A549 (cell line): ENCODE data around the gene RGL1. TPM values are rescaled to one million over a fixed set of nuclear protein-coding genes. Genes with fewer than 3 reads are reported as not detected.

ENCODE experiments used
- ATAC-seq, 2 experiments: fragments of 200-7000 bp in 1 of 2; fragments of >200 bp in 1 of 2; cut with Nextera tagmentation in 1 of 2; cut with Tn5 transposase in 1 of 2; 3 replicates each; pipeline versions ENCODE4 v1.8.0 to v1.9.1; 2018 to 2020; ENCODE audit warnings: mild to moderate bottlenecking in 1 of 2, moderate library complexity in 1 of 2
- CTCF ChIA-PET: fragments of 300-600 bp; sonication (Branson Sonifier 250); formaldehyde crosslinking; extraction: SDS; loops from one replicate; lab custom pipeline; 2021; ENCODE audit warnings: antibody characterized with exemption, inconsistent platforms; lab: Yijun Ruan, JAX
- POLR2A ChIA-PET: fragments of 350-600 bp; formaldehyde crosslinking; extraction: SDS; loops from one replicate; lab custom pipeline; 2021; ENCODE audit warnings: antibody characterized with exemption, inconsistent platforms; lab: Yijun Ruan, JAX
- DNase-seq, 2 experiments: peaks; one replicate each; pipeline versions ENCODE4 v3.0.0 to v3.0.0-alpha.2; 2011 to 2016; ENCODE audit warnings: low read depth in 1 of 2, low spot score in 1 of 2
- FAIRE-seq: peaks from 2 replicates; lab custom pipeline; 2011; peaks lifted over from hg19 to GRCh38; lab: Jason Lieb, UNC
- H3K27ac ChIP-seq, 2 experiments: fragments of >200 bp; sonication (Bioruptor Twin); formaldehyde crosslinking; 3 replicates each; pipeline ENCODE4 v1.5.1; 2016 to 2017
- H3K4me1 ChIP-seq: fragments of >200 bp; sonication (Bioruptor Twin); formaldehyde crosslinking; 3 replicates; pipeline ENCODE4 v1.6.1; 2016
- H3K4me2 ChIP-seq: fragments of >200 bp; sonication (Bioruptor Twin); formaldehyde crosslinking; 3 replicates; pipeline ENCODE4 v1.6.1; 2016
- H3K4me3 ChIP-seq: fragments of >200 bp; sonication (Bioruptor Twin); formaldehyde crosslinking; 3 replicates; pipeline ENCODE4 v1.5.1; 2016
- H3K9me3 ChIP-seq: fragments of >200 bp; sonication (Bioruptor Twin); formaldehyde crosslinking; 3 replicates; pipeline ENCODE4 v1.6.1; 2016
- BHLHE40 ChIP-seq: IDR thresholded peaks from 2 replicates; pipeline ENCODE4 v1.6.1; 2012; ENCODE audit warnings: low read depth, low read length, inconsistent platforms
- CEBPB ChIP-seq, 2 experiments: fragments of >200 bp in 1 of 2; sonication (Bioruptor Twin) in 1 of 2; formaldehyde crosslinking in 1 of 2; IDR thresholded peaks; 2 replicates each; pipeline ENCODE4 v1.6.1; 2012 to 2016
- CHD2 ChIP-seq: fragments of 150-350 bp; IDR thresholded peaks from 2 replicates; pipeline ENCODE4 v1.6.1; 2014; ENCODE audit warnings: low read length; ENCODE audit not compliant: partially characterized antibody
- EHMT2 ChIP-seq: fragments of 200-600 bp; sonication (generic); IDR thresholded peaks from 2 replicates; pipeline ENCODE4 v1.6.1; 2016; ENCODE audit warnings: antibody characterized with exemption, low read depth, mild to moderate bottlenecking, moderate library complexity
- ELK1 ChIP-seq: fragments of 150-350 bp; IDR thresholded peaks from 2 replicates; pipeline ENCODE4 v1.6.1; 2014; ENCODE audit warnings: low read depth, mild to moderate bottlenecking, low read length
- FOSB ChIP-seq: fragments of 250-450 bp; sonication (Bioruptor Pico); IDR thresholded peaks from 2 replicates; pipeline ENCODE4 v1.5.0; 2020; ENCODE audit warnings: mild to moderate bottlenecking, moderate library complexity
- FOXS1 ChIP-seq: fragments of 250-450 bp; sonication (Bioruptor Pico); IDR thresholded peaks from 2 replicates; pipeline ENCODE4 v1.5.0; 2020; ENCODE audit warnings: mild to moderate bottlenecking, moderate library complexity
- GATA3 ChIP-seq: IDR thresholded peaks from 2 replicates; pipeline ENCODE4 v1.6.1; 2012; ENCODE audit warnings: borderline replicate concordance
- HMGXB4 ChIP-seq: fragments of 250-450 bp; sonication (Bioruptor Pico); IDR thresholded peaks from 2 replicates; pipeline ENCODE4 v1.5.0; 2021; ENCODE audit warnings: mild to moderate bottlenecking, moderate library complexity, borderline replicate concordance
- HOXA7 ChIP-seq: fragments of 250-450 bp; sonication (Bioruptor Pico); IDR thresholded peaks from 2 replicates; pipeline ENCODE4 v1.5.0; 2020; ENCODE audit warnings: mild to moderate bottlenecking, moderate library complexity
- KDM1A ChIP-seq: fragments of 200-600 bp; sonication (generic); IDR thresholded peaks from 2 replicates; pipeline ENCODE4 v1.6.1; 2016; ENCODE audit warnings: low read depth, mild to moderate bottlenecking
- NPAS2 ChIP-seq: fragments of 250-450 bp; sonication (Bioruptor Pico); IDR thresholded peaks from 2 replicates; pipeline ENCODE4 v1.8.0; 2022; ENCODE audit warnings: mild to moderate bottlenecking, moderate library complexity, borderline replicate concordance
- NR3C1 ChIP-seq: fragments of >200 bp; sonication (Bioruptor Twin); formaldehyde crosslinking; IDR thresholded peaks from 3 replicates; pipeline ENCODE4 v1.6.1; 2017
- PBX3 ChIP-seq: IDR thresholded peaks from 2 replicates; pipeline ENCODE4 v1.6.1; 2012
- ZC3H11A ChIP-seq: fragments of 450-650 bp; IDR thresholded peaks from 2 replicates; pipeline ENCODE4 v1.6.1; 2014; ENCODE audit warnings: antibody characterized with exemption, mild to moderate bottlenecking
- WGBS: methylation state at CpG from one replicate; pipeline ENCODE4 v1.1.6; 2017; ENCODE audit errors: missing lambda C conversion rate; 5-methylcytosine and 5-hydroxymethylcytosine counted together
- polyA plus RNA-seq, 4 experiments: library from polyadenylated mRNA; depleted of rRNA in 3 of 4; stranded (reverse); fragments of >200 nt; fragmentation: RNase III in 1 of 4; extraction: RNeasy Plus Mini Kit Qiagen cat#74134 plus additional on column Dnase treatment in 1 of 4; gene quantifications; 2 replicates in 3 of 4; 3 replicates in 1 of 4; pipeline ENCODE4 v1.2.3, GENCODE V29; 2011 to 2017

Gene RGL1
- polyA plus RNA-seq, 2 of the 4 experiments (the other 2 are of a cell fraction): 1.0 to 3.8 TPM

- H3K9me3 ChIP-seq: no peaks in the 10 kb centered on the region
- 89% methylated on average over 1 of the region's 1 CpG for WGBS
- CTCF ChIA-PET: interaction anchor here (1.0 to 2.4 kb wide), 2 partner anchors 22 to 239 kb away, joined by 3 to 11 read pairs; no protein-coding TSS in a partner anchor
- no peak overlapping the region for H3K4me2 ChIP-seq
- TF ChIP-seq NPAS2 (CRISPR knock-in tag) (no peak), FOXS1 (CRISPR knock-in tag) (no peak), HOXA7 (no peak), NR3C1 (no peak), BHLHE40 (no peak), PBX3 (no peak)
- TF ChIP-seq, all 56 proteins: peak for 0
- Histone ChIP-seq H3K4me1 (peaks cover 13% of the 10 kb centered on the region; the same call in 1 of the 3 replicates), H3K27ac (no peak overlapping the region), H3K4me3 (no peak overlapping the region)
- ATAC-seq (no peak), FAIRE-seq (no peak), DNase-seq (no peak)
- POLR2A ChIA-PET: no interaction called here
These were observed 89.3 kb downstream of the RGL1 start for GRCh38 chr1:183894290-183894565.

- WGBS: 68% methylated on average over 4 of the region's 4 CpGs
- no peak for TF ChIP-seq NPAS2 (CRISPR knock-in tag)
- no peak for TF ChIP-seq ELK1
- no peak for TF ChIP-seq KDM1A
- no peak for TF ChIP-seq ZC3H11A
- TF ChIP-seq CEBPB (IDR thresholded peaks at IDR 0.05): no peak
- Histone ChIP-seq H3K27ac (no peak overlapping the region), H3K4me1 (peaks cover 13% of the 10 kb centered on the region; the same call in 1 of the 3 replicates), H3K4me2 (no peak overlapping the region), H3K4me3 (no peak overlapping the region), H3K9me3 (no peaks in the 10 kb centered on the region)
- FAIRE-seq (no peak), DNase-seq (no peak), ATAC-seq (no peak)
- POLR2A ChIA-PET: no interaction called here
- CTCF ChIA-PET: interaction anchor here (1.6 to 2.3 kb wide), 2 partner anchors 19 kb away, joined by 5 to 12 read pairs; no protein-coding TSS in a partner anchor
These were observed 91.6 kb downstream of the RGL1 start for GRCh38 chr1:183896466-183897048.

- TF ChIP-seq CHD2 (no peak), FOSB (CRISPR knock-in tag) (no peak), EHMT2 (no peak)
- CTCF ChIA-PET: interaction anchor here (1.7 to 2.3 kb wide), 2 partner anchors 18 to 243 kb away, joined by 5 to 12 read pairs; no protein-coding TSS in a partner anchor
- H3K27ac ChIP-seq: no peak overlapping the region
- DNase-seq: no peak
- no peak for FAIRE-seq
- H3K4me1 ChIP-seq: peaks cover 2% of the 10 kb centered on the region; the same call in 1 of the 3 replicates
- WGBS: 60% methylated on average over 2 of the region's 2 CpGs
- POLR2A ChIA-PET: no interaction called here
- no peak for ATAC-seq
- no peak overlapping the region for H3K4me3 ChIP-seq
- no peak overlapping the region for H3K4me2 ChIP-seq
- no peaks in the 10 kb centered on the region for H3K9me3 ChIP-seq
These were observed 93.1 kb downstream of the RGL1 start for GRCh38 chr1:183898001-183898396.

GRCh38 chr1:183898610-183899009 is 93.7 kb downstream of the RGL1 start:
- Histone ChIP-seq H3K4me3 (no peak overlapping the region), H3K9me3 (no peaks in the 10 kb centered on the region), H3K4me1 (no peaks in the 10 kb centered on the region), H3K4me2 (no peak overlapping the region), H3K27ac (no peak overlapping the region)
- CTCF ChIA-PET: interaction anchor here (1.7 to 2.3 kb wide), 2 partner anchors 17 to 243 kb away, joined by 5 to 12 read pairs; no protein-coding TSS in a partner anchor
- FAIRE-seq: no peak
- DNase-seq: no peak
- TF ChIP-seq HMGXB4 (CRISPR knock-in tag): no peak
- no peak for TF ChIP-seq GATA3
- POLR2A ChIA-PET: no interaction called here
- 81% methylated on average over 2 of the region's 2 CpGs for WGBS
- no peak for ATAC-seq
